IMR-90 (cell line): ENCODE measurements around the gene GATA1.

ENCODE experiments used
- CTCF ChIP-seq: conservative IDR thresholded peaks from 2 replicates; pipeline ENCODE4 v1.5.1; 2012; ENCODE audit warnings: mild to moderate bottlenecking, low read depth, low read length, improper control_type of control experiment
- MAZ ChIP-seq: IDR thresholded peaks from 2 replicates; pipeline ENCODE4 v1.6.1; 2012; ENCODE audit warnings: low read depth, mild to moderate bottlenecking, low read length, improper control_type of control experiment, moderate library complexity, borderline replicate concordance
- NFE2L2 ChIP-seq: fragments of 150-350 bp; IDR thresholded peaks from 2 replicates; pipeline ENCODE4 v1.6.1; 2016; ENCODE audit warnings: low read depth, mild to moderate bottlenecking, low read length
- POLR2A ChIP-seq: IDR thresholded peaks from 2 replicates; pipeline ENCODE4 v1.6.1; 2012; ENCODE audit warnings: mild to moderate bottlenecking, low read depth, low read length
- RFX5 ChIP-seq: IDR thresholded peaks from 2 replicates; pipeline ENCODE4 v1.8.0; 2012; ENCODE audit warnings: low read depth, mild to moderate bottlenecking, low read length, moderate library complexity
- SMC3 ChIP-seq: fragments of 150-350 bp; IDR thresholded peaks from 2 replicates; pipeline ENCODE4 v1.6.1; 2016; ENCODE audit warnings: low read depth, mild to moderate bottlenecking, antibody characterized with exemption, low read length, moderate library complexity
- USF2 ChIP-seq: fragments of 150-350 bp; IDR thresholded peaks from 2 replicates; pipeline ENCODE4 v1.6.1; 2017; ENCODE audit warnings: mild to moderate bottlenecking, antibody characterized with exemption, low read length, low read depth

DNA sequence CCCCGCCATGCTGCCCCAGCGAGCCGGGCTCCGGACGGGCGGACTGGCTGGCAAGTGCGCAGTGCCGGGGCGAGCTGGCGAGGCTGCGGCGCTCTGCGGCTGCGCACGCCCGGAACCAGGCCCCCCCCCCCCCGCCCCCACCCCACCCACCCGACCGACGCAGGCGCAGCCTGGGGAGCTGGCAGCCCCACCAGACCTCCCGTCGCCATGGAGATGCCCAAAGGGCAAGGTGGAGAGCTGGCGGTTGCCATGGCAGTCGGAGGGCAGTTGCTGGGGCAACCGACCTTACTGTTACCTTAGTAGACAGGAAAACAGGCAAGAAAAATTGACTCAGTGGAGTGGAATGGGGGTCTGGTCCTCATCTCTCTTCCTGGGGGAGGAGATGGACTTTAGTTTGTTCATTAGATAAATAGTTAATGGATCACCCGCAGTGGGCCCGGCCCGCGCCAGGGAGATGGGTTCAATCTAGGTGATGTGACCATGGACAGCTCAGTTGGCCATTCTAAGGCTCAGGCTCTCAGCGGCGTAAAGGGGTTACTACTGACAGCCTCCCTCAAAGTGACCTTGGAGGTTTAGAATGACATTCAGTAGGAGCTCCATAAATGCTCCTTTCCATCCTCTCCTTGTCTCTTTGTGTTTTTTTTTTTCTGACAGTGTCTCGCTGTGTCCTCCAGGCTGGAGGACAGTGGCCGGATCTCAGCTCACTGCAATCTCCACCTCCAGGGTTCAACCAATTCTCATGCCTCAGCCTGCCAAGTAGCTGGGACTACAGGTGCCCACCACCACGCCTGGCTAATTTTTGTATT is 49.3 kb downstream of the GATA1 start, which contains the start of gene PCSK1N:
- TF ChIP-seq RFX5 (no peak), CTCF (no peak), USF2 (no peak), NFE2L2 (no peak), POLR2A (no peak), SMC3 (no peak), MAZ (no peak)
